Stimulated activated CD4-positive, alpha-beta T cell treated with anti-CD3 and anti-CD28 coated beads, Interleukin-2, amount 100 ng/mL, for 4 hours (primary cell): ENCODE measurements around the gene LASP1NB.

Source experiments
- DNase-seq: peaks from one replicate; pipeline ENCODE4 v3.0.0-alpha.2; 2020; ENCODE audit warnings: low read depth

LASP1NB gene

DNA sequence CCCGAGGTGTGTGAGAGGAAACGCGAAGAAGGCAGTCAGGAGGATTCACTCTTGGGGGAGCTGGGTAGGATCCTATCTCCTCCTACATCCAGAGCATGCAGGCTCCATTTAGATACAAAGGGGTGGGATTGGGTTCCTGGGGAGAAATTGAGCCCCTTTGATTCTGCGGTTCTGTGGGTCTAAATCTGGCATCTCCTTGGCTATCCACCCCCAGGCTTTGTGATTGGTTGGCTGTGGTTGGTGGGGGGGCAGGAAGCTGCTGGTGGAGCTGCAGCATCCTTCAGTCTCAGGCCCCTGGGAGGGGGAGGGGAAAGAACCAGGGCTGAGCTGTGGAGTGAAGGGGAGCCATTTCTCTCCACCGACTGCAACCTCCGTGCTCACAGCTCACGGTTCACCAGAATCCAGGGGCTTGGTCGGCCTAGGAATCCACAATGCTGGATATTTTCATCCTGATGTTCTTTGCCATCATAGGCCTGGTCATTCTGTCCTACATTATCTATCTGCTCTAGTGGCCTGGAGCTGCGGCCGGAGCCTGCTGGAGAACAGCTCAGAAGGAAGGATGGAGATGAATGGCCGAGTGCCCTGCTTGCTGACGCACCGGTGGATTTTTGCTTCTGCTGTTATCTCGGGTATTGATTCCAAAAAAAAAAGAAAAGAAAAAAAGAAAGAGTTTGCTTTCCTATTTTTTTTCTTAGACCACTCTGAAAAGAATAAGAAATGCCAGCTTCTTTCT is at the start of gene LASP1NB:
TSS of gene LASP1NB (plus strand) at position 352 of the 733 bp plus-strand sequence.
- DNase-seq = no peak

DNA sequence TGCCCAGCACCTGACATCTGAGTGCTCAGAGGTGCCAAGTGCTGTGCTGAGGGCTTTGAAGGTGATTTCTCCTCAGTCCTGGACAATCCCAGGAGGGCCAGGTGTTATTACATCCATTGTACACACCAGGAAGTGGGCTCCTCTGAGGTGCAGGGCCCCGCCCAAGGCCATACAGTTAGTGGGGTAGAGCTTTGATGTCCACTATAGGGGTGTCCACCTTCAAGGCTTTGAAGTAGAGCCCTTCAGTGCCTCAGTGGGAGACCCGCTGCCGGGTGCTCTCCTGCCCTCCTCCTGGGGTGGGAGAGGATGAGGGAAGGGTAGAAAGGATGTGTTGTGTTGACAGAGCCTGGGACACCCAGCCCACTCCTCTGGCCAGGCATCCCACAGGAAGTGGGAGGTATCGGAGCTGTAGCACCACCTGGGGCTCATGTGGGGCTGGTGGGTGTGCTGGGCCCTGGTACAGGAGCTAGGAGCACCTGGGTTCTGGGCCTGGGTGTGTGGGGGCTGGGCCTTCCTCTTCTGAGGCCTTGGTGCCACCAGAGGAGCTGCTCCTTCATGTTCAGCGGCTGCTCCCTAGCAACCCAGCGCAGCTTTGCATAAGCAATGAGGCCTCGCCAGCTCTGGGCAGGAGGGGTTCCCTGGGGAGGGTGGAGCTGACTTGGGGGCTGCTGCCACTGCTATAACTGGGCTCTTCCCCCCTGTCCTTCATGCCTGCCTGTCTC is 48.1 kb upstream of the LASP1NB start:
- DNase-seq = no peak

DNA sequence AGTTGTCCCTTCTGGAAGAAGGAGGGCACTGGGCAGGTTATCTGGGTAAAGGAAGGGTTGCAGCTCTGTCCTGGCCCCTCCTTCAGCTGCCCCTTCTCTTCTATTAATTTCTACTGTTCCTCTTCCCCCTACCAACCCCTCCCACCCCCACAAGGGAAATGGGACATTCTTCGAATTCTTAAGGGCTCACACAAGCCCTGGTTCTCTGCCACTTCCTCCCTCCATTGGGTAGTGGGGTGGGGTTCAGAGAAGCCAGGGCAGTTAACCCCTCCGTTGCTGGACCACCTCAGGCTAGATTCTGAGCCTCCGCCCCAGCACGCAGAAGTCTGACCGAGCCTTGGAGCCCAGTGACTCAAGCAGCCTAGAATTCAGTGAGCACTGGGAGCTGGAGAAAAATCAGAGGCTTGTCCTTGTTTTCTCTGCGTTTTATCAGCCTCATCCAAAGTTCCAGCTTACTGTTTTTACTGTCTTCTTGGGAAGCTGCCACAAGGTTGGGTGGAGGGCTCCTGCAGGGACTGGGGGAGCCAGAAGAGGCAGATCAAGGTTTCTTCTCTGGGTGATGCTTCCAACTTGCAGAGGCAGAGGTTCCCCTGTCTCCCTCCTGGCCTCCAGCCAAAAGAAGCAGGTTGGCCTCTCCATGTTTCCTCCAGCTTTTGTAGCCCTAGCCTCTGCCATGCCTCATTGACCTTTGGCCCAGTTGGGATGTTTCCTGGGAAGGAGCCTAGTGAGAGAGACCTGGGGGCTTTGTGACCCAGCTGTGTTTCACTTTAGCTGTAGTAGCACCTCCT is 45.3 kb upstream of the LASP1NB start:
- DNase-seq = no peak

DNA sequence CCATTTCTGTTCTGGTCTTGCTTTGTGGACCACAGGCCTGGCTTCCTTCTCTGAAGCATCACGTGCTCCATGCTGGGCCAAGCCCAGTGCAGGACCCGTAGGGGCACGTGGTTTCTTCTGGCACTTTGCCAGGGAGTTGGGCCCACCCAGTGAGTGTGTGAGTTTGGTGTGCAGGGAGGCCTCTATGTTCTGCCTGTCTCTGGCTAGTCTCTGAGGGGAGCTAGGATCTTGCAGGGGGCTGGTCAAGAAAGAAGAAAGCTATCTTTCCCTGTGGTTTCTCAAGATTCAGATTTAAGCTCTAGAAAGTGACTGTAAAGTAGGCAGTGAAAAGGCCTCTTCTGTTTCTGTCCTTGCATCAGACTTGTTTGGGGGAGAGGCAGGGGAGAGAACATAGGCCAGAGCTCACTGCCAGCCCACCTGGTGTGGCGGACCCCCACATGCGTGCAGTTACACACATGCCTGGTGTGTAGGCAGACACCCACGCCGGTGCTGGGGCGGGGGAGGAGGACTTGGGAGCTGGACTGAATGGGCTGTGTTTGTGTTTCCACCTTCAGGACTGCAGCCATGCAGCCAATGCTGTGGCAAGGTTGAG is 43.7 kb upstream of the LASP1NB start:
- no peak for DNase-seq

DNA sequence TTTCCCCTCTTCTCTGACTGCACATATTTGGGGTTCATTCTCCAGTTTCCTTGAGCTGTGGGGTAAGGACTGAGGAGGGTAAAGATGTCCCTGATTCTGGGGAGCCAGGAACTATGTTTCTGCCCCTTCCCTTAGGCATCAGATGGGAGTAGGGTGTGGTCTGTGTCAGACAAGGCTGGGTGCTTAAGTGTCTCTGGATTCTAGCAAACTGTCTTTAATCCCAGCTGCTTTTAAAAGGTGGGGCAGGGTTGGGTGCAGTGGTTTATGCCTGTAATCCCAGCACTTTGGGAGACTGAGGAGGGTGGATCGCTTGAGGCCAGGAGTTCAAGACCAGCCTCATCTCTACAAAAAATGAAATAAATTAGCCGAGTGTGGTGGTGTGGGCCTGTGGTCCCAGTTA is 42.5 kb upstream of the LASP1NB start:
- DNase-seq = no peak

DNA sequence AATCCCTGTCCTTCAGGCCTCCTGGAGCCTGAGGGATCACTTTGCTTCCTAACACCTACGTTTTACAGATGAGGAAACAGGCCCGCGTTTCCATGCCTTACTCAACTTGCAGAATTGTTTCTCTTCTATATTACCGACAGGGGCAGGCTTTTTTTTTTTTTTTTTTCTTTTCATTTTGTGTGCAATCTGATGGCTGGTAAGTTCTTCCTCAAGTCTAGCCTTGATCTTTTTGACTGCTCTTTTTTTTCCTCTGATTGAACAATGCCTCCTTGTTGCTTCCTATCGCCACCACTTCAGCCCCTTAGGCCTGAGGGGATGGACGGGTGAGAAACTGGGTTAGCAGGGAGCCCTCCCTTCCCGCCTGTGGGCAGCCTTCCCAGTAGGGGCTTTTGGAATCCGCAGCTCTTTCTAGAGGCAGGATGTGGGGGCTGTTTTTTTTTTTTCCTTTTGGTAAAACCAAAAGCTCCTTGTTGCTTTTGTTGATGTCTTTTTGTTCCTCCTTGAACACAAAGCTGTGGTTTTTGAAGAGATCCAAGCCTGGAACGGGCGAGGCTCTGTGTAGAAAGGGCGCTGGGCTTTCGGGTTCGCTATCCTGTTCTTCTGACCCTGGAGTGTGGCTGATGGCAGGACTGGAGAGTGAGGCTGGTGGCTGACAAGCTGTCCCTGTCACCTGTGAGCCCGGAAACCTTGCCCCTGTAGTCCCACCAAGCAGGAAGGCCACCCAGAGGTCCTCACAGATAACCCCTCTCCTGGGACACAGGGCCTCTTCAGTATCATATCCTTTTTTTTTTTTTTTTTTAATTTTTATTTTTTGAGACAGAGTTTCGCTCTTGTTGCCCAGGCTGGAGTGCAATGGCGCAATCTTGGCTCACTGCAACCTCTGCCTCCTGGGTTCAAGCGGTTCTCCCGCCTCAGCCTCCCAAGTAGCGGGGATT is 41.6 kb upstream of the LASP1NB start:
- DNase-seq = no peak

DNA sequence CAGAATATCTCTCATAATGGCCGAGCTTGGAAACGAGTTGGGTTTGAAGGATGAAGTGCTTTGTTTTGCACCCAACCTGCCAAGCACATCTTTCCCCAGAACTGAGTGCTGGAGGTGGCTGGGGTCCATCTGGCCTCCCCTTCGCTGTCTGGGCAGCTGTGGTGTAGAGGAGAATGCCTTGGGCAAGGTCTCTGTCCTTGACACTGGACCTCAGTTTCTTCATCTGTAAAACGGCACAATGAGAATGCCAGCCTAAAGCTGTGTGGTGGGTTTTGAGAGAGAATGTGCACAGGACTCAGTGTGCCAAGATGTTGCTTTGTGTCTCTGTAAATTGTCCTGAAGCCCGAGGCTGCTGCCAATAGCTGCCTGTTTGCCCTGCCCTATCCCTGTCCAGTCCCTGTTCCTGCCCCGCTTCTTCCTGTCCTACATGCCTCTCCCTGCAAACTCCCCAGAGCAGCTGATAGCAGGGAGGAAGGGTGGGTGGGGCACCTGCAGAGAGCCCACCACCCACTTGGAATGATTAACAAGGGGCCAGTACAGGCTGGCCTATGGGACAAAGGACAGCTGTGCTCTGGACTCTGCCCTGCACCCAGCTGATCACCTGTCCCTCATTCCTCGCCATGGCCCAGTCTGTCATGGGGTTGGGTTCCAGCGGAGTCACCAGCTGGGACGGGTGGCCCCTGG is 40.2 kb upstream of the LASP1NB start:
- DNase-seq = no peak

DNA sequence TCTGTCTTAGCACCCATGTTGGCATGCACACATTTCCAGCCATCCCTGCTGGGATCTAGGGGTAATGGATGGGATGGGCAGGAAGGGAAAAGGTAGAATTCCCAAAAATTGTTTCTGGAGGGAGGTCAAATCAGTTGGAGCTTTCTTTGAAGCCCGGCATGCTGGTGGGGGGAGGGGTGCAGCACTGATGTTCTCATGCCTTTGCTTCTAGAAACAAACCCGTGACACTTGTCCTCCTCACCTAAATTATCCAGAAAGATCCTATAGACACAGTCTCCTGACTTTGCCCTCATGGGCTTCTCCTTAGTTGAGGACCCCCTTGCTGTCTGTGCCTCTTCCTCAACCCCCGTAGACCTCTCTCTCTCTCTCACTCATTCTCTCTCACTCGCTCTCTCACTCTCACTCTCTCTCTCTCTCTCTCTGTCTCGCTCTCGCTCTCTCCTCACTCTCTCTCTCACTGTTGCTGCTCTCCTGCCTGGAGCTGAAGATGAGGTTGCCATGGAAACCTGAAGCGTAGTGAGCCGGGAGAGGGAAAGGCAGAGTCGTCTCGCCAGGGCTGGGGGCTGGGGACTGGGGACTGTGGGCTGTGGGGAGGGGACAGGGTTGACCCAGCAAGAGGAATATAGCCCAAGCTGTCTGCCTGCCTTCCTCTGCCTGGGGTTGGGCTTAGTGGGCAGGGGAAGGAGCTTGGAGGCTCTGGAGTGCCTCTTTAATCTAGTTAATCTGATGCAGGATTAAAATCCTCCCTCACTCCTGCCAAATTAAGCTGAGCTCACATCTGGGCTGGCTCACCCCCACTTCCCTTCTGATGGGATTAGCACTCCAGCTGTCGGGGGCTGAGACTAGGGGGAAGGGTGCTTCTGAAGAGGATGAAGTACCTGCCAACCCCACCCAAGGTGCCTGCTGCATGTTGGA is 39.4 kb upstream of the LASP1NB start:
- no peak for DNase-seq

DNA sequence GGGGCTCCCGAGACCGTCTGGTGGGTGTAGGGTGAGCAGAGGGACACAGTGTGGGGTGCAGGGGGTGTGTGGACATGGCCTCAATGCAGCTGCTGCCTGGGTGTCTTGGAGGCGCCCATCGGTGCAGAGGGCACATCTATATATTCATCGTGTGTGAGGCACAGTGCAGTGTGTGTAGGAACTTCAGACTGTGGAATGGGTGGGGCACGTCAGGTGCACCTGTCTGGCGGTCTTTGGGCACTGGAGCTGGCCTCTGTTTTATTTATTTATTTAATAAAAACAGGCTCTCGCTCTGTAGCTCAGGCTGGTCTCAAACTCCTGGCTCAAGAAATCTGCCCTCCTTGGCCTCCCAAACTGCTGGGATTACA is 38.8 kb upstream of the LASP1NB start:
- DNase-seq = no peak

DNA sequence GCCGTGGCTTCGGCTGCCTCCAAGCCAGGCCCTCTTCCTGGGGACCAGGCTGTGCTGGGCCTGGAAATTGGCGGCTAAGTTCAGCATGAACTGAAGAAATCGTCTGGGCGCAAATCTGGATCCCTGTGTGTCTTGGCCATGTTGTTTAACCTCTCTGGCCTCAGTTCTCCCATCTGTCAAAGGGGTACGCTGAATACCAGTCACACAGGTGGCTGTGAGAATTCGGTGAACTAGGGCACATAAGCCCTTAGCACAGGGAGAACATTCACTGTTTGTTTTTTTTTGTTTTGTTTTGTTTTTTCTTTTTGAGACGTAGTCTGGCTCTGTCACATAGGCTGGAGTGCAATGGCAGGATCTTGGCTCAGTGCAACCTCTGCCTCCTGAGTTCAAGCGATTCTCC is 36.6 kb upstream of the LASP1NB start:
- no peak for DNase-seq

DNA sequence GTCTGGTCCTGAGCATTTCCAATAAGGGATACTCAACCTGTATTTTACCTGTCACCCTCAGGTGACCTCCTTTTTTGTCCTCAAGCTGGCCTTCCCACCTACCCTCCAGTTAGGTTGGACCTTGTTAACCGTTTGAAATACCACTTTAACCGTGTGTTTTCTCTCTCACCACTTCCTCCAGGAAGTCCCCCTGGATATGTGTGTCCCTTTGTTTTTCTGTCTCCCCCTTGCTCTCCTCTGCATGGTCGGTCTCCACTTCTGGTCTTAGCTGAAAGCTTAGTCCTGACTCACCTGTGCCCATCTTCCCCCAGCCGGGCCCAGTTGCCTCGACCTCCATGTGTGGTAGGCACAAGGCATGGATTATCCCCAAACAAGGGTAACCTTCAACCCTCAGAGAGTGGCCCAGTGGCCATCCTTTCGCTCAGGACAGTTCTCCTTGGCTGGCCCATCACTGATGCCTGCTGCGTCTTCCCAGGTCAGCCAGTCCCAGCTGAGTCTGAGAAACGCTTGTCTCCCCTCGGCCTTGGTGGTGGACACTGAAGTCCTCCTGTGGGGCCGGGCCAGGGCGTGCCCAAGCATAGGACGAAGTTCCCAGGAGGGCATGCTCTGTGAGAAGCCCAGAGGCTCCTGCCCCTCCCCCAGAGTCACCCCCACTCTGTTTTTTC is 35.5 kb upstream of the LASP1NB start:
- no peak for DNase-seq

DNA sequence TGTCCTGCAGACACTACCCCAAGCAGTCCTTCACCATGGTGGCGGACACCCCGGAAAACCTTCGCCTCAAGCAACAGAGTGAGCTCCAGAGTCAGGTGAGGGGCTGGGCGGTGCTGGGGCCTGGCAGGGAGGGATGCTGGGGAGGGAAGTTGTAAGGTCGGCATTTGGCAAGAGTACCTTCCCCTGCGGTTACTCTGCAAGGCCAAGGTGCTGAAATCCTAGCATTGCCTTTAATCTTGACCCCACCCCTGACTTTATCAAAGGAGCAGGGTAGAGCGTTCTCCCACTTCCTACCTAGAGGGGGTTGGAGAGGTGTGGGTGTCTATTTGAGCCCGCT is 35.0 kb upstream of the LASP1NB start:
- DNase-seq = no peak

DNA sequence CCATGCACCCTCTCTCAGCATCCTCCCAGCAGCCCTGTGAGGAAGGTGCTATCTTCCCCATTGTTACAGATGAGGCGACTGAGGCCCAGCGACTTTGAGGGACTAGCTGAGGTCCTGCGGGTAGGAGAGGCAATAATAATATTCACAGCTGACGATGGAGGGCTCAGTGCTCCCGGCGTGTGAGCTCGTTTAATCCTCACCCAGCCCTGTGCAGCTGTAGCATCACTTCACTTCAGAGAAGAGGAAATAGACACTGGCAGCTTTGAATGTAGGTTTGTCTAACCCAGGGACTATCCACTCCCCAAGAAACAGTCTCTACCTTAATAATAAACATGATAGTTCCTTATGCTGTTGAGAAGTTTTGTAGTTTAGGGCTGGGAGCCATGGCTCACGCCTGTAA is 34.0 kb upstream of the LASP1NB start:
- DNase-seq = no peak

DNA sequence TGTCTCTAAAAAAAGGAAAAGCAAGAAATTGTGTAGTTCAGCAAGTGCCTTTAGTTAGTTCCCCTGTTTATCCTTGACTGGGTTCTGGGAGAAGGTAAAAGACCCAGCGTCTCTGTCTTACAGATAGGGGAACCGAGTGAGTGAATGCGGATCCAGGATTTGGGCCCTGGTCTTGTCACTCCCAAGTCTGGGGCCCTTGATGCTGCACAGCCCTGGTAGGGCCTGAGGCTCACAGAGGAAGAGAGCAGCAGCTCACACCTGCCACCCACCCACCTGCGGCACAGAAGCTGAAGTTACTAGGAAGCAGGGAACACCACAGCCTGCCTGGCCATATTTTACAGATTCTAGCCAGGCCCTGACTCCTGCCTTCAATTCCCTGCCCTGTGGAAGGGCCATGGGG is 33.3 kb upstream of the LASP1NB start:
- no peak for DNase-seq

DNA sequence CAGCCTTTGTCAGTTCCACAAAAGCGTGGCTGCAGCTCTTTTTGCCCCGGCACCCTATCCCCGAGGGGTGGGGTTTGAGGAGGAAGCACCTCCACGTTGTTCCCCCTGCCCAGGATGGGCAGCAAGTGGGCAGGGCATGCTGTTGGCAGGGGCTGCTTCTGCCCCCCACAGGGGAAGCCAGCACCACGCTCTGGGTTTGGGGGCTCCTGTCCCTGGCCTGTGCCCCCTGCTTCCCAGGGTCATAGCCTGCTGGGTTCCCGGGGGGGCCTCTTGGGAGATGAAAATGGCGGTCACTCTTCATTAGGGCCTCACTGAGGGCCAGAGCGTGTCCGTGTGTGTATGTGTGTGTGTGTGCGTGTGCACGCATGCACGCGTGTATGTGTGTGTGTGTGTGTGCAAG is 32.8 kb upstream of the LASP1NB start:
- no peak for DNase-seq

DNA sequence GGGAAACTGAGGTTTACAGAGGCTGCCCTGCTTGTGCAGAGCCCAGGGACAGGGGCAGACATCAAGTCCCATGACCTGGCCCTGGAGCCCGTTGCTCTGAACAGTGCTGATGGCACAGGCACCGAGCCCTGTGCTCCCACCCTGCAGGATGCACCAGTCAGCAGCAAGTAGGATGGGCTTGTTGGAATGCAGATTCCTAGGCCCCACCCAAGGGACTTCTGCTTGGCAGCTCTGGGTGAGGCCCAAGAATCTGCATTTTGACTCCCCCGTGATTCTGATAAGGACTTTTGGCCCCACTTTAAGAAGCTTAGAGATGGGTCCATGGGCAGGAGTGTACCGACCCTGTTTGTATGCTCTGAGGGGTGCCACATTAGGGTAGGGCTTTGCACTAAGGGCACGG is 32.3 kb upstream of the LASP1NB start:
- DNase-seq = no peak

DNA sequence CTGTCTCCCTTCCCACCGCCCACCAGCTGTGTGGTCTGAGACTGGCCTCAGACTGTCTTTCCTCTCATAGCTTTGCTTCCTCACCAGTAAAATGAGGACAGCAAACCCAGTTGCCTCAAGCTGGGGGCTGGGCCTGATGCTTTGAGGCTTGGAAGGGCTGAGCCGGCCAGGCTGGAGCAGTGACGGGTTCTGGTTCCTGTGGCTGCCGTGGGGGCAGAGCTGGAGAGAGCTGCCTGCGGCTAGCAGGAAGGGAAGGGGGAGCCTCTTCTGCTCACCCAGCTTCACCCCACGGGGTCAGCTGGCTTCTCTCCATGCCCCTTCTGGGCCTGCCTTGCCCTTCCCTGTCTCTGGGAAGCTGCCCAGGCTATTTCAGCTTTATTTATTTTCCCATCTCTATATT is 31.8 kb upstream of the LASP1NB start:
- no peak for DNase-seq

DNA sequence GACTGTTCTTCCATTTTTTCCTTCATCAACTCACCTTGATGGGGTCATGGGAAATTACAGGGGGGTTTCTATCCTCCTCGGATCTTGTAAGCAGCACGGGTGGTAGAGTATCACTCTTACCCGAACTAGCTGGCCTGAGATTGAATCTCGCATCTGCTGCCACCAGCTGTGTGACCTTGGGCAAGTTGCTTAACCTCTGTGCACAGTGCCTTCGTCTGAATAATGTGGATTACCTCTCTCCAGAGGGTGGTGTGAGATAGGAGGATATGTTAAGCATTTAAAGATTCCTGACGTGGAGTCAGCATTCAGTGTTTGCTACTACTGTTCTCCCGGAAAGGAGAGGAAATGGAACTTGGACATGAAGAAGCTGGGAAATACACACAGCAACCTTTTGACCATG is 31.1 kb upstream of the LASP1NB start:
- no peak for DNase-seq

DNA sequence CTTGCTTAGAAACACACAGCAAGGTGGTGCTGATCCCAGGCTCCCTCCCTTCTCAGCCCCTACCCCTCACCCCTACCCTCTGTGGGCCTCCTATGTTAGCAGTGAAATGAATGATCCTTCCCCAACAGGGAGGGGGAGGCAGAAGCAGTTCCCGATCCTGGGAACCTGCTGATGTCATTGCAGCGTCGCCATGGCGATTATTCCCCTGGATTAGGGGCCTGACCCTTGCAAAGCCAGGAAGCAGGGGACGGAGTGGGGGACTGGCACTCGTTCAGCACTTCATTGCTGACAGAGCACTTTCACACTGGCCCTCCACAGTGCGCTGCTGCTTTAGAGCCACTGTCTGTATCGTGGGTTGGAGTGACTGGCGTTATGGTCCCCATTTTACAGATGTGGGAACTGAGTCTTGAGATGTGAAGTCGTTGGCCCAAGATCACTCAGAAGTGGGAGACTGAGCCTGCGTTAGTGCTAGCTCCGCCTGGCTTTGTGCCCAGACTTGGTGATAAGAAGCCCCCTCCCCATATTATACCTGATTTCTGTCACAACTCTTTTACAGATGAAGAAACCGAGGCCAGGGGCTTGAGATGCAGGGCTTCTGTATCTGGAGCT is 29.0 kb upstream of the LASP1NB start:
- DNase-seq = no peak
